RWPE2 (cell line): ENCODE measurements around the gene FERMT3.

Experiments used
- ATAC-seq: fragments of 200-7000 bp; cut with Tn5 transposase; 3 replicates; pipeline ENCODE4 v1.9.1; 2021; ENCODE audit warnings: low read depth
- DNase-seq: peaks from one replicate; pipeline ENCODE4 v3.0.0-alpha.2; 2020; ENCODE audit warnings: low spot score
- H3K27ac ChIP-seq: fragments of 450-650 bp; 2 replicates; pipeline ENCODE4 v1.5.1; 2017; ENCODE audit warnings: mild to moderate bottlenecking; ENCODE audit not compliant: poor library complexity, severe bottlenecking
- H3K27me3 ChIP-seq: fragments of 250-450 bp; sonication (Bioruptor Pico); 2 replicates; pipeline ENCODE4 v1.5.1; 2021; ENCODE audit warnings: mild to moderate bottlenecking, moderate library complexity; ENCODE audit not compliant: insufficient read depth, poor library complexity, severe bottlenecking
- H3K36me3 ChIP-seq: fragments of 250-450 bp; sonication (Bioruptor Pico); 2 replicates; pipeline ENCODE4 v1.5.1; 2020; ENCODE audit warnings: low read depth, mild to moderate bottlenecking, moderate library complexity
- H3K4me1 ChIP-seq: fragments of 250-450 bp; sonication (Bioruptor Pico); 2 replicates; pipeline ENCODE4 v1.5.1; 2021; ENCODE audit warnings: mild to moderate bottlenecking, moderate library complexity; ENCODE audit not compliant: insufficient read depth, poor library complexity, severe bottlenecking
- H3K4me3 ChIP-seq: fragments of 250-450 bp; sonication (Bioruptor Pico); 2 replicates; pipeline ENCODE4 v1.5.1; 2021; ENCODE audit warnings: mild to moderate bottlenecking, moderate library complexity; ENCODE audit not compliant: severe bottlenecking
- H3K9me3 ChIP-seq: fragments of 250-450 bp; sonication (Bioruptor Pico); 2 replicates; pipeline ENCODE4 v1.5.1; 2021; ENCODE audit warnings: mild to moderate bottlenecking, moderate library complexity; ENCODE audit not compliant: severe bottlenecking
- TF ChIP-seq, protein P1 (sequence below): fragments of 450-650 bp; IDR thresholded peaks from one replicate; pipeline ENCODE4 v1.5.1; 2017; ENCODE audit warnings: mild to moderate bottlenecking, moderate library complexity; ENCODE audit not compliant: poor library complexity, severe bottlenecking

The FERMT3 gene

DNA sequence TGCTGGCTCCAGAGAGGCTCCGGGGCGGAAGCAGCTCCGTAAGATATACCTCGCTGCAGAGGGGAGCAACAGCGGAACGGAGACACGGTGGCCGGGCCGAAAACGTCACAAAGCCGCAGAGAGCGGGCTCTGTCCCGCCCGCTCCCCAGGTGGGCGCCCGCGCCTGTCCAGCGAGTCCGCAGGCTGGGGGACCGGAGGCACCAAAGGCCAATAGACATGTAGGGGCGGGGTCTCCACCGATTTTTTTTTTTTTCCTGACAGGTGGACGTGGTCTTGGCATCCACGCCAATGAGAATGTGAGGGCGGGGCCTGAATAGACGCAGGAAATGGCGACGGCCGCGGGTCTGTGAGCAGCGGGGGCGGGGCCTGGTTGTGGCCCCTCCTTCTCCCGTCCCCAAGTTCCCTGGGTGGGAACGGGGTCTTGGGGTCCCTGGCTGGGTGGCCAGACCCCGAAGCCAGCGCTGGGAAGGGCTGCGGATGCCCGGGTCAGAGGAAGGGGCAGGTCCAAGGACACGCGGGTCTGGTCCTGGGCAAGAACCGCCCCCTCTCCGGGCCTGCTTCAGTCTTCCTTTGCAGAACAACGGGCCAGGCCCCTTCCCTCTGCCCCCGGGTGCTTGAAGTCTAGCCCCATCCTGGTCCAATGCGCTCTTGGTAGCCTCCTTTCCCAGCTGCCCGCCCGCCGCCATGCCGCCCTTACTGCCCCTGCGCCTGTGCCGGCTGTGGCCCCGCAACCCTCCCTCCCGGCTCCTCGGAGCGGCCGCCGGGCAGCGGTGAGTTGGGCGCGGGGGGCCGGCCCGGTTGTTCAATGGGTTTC is 23.9 kb downstream of the FERMT3 start, which contains the start of gene DNAJC4:
Gene DNAJC4 (plus strand): TSS at position 378 of the 814 bp plus-strand sequence. CDS start 307 bp downstream, at position 685.
- Histone ChIP-seq H3K27me3 (no peaks in the 10 kb centered on the region), H3K4me3 (peak within 1 kb of the TSS; percentile 92), H3K36me3 (peaks cover 2% of the 10 kb centered on the region; the same call in 1 of the 2 replicates), H3K9me3 (no peaks in the 10 kb centered on the region), H3K4me1 (no peaks in the 10 kb centered on the region), H3K27ac (peak within 1 kb of the TSS; percentile 47)
- DNase-seq (peak; percentile 92), ATAC-seq (peak; percentile 41)
- TF ChIP-seq, protein P1, sequence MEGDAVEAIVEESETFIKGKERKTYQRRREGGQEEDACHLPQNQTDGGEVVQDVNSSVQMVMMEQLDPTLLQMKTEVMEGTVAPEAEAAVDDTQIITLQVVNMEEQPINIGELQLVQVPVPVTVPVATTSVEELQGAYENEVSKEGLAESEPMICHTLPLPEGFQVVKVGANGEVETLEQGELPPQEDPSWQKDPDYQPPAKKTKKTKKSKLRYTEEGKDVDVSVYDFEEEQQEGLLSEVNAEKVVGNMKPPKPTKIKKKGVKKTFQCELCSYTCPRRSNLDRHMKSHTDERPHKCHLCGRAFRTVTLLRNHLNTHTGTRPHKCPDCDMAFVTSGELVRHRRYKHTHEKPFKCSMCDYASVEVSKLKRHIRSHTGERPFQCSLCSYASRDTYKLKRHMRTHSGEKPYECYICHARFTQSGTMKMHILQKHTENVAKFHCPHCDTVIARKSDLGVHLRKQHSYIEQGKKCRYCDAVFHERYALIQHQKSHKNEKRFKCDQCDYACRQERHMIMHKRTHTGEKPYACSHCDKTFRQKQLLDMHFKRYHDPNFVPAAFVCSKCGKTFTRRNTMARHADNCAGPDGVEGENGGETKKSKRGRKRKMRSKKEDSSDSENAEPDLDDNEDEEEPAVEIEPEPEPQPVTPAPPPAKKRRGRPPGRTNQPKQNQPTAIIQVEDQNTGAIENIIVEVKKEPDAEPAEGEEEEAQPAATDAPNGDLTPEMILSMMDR: no peak

DNA sequence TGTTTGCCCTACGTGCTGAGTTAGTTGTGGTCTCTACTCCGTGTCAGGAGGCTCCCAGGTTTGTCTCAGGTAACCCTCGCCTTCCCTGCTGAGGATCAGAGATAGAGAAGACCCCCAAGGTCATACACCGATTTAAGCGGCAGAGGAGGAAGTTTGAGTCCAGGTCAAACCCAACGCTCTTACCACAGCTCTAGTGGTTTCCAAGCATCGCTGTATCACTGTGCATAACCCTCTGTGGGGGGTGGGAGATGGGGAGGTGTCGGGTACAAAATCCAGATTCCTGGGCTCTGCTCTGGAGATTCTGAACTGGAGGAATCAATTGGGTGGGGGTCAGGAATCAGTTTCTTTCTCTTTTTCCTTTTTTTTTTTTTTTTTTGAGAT is 24.5 kb downstream of the FERMT3 start:
- DNase-seq (no peak), ATAC-seq (no peak)
- peak overlapping the region; percentile 92 for H3K4me3 ChIP-seq
- TF ChIP-seq, protein P1: no peak
- H3K27ac ChIP-seq: peak overlapping the region; percentile 47
- H3K27me3 ChIP-seq: no peaks in the 10 kb centered on the region
- peaks cover 7% of the 10 kb centered on the region; the same call in 1 of the 2 replicates for H3K36me3 ChIP-seq
- no peaks in the 10 kb centered on the region for H3K4me1 ChIP-seq
- no peaks in the 10 kb centered on the region for H3K9me3 ChIP-seq

DNA sequence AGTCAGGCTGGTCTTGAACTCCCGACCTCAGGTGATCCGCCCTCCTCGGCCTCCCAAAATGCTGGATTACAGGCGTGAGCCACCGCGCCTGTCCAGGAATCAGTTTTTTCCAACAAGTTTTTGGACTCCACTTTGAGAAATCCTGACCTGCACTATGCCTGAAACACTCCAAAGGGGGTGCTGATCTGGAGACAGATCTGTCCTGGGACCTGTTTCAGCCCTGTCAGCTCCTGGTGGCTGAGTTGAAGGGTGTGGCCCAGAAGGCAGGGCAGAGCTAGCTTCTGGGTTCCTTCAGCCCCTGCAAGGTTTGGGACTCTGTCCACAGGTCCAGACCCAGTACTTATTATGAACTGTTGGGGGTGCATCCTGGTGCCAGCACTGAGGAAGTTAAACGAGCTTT is 25.0 kb downstream of the FERMT3 start:
- H3K27ac ChIP-seq: no peak overlapping the region
- ATAC-seq (no peak), DNase-seq (no peak)
- no peaks in the 10 kb centered on the region for H3K27me3 ChIP-seq
- peaks cover 7% of the 10 kb centered on the region; the same call in 1 of the 2 replicates for H3K36me3 ChIP-seq
- TF ChIP-seq, protein P1: no peak
- no peaks in the 10 kb centered on the region for H3K4me1 ChIP-seq
- no peaks in the 10 kb centered on the region for H3K9me3 ChIP-seq
- H3K4me3 ChIP-seq: no peak overlapping the region

DNA sequence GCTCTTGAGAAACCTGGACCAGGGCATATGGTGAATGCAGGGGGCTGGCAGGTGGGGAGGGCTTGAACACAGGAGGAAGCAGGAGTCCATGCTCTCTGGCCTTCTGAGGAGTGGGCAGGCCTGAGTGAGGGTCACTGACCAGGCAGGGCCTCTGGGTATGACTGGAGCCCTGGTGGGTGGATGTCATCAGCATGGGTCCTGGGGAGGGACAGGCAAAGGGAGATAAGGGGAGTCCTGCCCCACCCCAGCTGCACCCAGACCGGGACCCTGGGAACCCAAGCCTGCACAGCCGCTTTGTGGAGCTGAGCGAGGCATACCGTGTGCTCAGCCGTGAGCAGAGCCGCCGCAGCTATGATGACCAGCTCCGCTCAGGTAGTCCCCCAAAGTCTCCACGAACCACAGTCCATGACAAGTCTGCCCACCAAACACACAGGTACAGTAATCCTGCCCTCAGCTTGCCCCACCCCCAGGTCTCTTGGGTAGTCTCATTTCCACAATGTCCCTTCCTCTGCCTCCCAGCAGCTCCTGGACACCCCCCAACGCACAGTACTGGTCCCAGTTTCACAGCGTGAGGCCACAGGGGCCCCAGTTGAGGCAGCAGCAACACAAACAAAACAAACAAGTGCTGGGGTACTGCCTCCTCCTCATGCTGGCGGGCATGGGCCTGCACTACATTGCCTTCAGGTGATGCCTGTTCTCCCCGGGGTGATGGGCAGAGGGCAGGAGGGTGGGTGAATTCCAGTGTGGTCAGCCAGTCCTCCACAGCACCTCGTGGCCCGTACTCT is 25.9 kb downstream of the FERMT3 start:
- no peaks in the 10 kb centered on the region for H3K4me1 ChIP-seq

More for the DNA sequence above, 25.9 kb downstream of the FERMT3 start:
- TF ChIP-seq, protein P1: no peak
- Histone ChIP-seq H3K4me3 (no peak overlapping the region), H3K27ac (peak overlapping the region; percentile 56), H3K27me3 (no peaks in the 10 kb centered on the region), H3K9me3 (no peaks in the 10 kb centered on the region), H3K36me3 (peaks cover 7% of the 10 kb centered on the region; the same call in 1 of the 2 replicates)
- no peak for ATAC-seq
- DNase-seq: no peak
